ENCODE results near the gene SNX1. TPM values are rescaled to one million over a fixed set of nuclear protein-coding genes. Genes with fewer than 3 reads are reported as not detected.

Gene SNX1
- total and polyA plus RNA-seq, 2 of the 8 experiments (the other 6 are each of a cell fraction or from before 2014, with no cell fraction given), result 27.9 to 59.8 TPM

DNA sequence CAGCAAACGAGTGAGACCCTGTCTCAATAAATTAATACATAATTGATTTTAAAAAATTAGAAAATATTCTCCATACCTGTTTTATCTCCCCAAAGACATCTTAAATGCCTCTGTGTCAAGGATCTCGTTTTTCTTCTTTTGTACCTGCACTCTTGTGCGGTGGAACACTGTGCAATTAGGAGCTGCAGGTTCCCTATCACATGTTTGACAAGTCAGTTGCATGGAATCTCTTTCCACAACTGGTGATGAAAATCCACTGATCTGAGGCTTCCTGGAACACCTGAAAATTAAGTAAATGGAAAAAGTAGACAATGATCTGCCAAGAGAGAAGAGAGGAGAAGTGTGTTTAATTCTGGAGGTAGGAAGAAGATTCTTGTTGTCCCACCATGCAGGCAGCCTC, 52.8 kb downstream of the SNX1 start:
- ChIA-PET POLR2A (ENCODE audit: partially characterized antibody) (interaction anchor here (2.3 kb wide), 1 partner anchor 9 kb away, joined by 7 read pairs; no protein-coding TSS in a partner anchor), CTCF (ENCODE audit: partially characterized antibody) (interaction anchor here (0.7 to 2.6 kb wide), 5 partner anchors 11 to 884 kb away, joined by 3 to 10 read pairs (median 3); no protein-coding TSS in a partner anchor)
- H3K4ac ChIP-seq (replicated peaks; ENCODE audit: insufficient read length, low read depth, low read length), result no peak overlapping the region
- no peak overlapping the region for H2AK5ac ChIP-seq (ENCODE audit: low read depth, low read length)
- no peak overlapping the region for H3K56ac ChIP-seq (replicated peaks; ENCODE audit: insufficient read length, low read depth, low read length)
- no peaks in the 10 kb centered on the region for H3K9me3 ChIP-seq (ENCODE audit: insufficient read depth in 2 of 2, low read depth in 1 of 2, low read length in 1 of 2)
- WGBS, 2 experiments (ENCODE audit: extremely low coverage in 1 of 2, insufficient coverage in 1 of 2, insufficient read length in 1 of 2, insufficient replicate concordance in 2 of 2, low coverage in 1 of 2, low lambda C conversion rate in 2 of 2, missing lambda C conversion rate in 1 of 2), result 80% methylated on average over 3 of the region's 3 CpGs; no CpG with 5 or more reads in 1 of the 2 experiments
- H3K18ac ChIP-seq (ENCODE audit: extremely low read depth, low read length), result no peak overlapping the region
- H3K9ac ChIP-seq (replicated peaks in 1 of 4; ENCODE audit: extremely low read depth in 1 of 4, low read depth in 3 of 4, low read length in 3 of 4), result no peak overlapping the region
- FAIRE-seq (no peak), DNase-seq (ENCODE audit: low read depth in 1 of 2, low spot score in 2 of 2) (no peak)
- no peak overlapping the region for H2BK5ac ChIP-seq (ENCODE audit: low read depth, low read length)
- H2BK120ac ChIP-seq (replicated peaks; ENCODE audit: low read depth, low read length), result no peak overlapping the region
- H3K4me1 ChIP-seq (replicated peaks in 1 of 4; ENCODE audit: control insufficient read depth in 3 of 4, insufficient read depth in 4 of 4, low read length in 3 of 4), result peaks cover 0 to 8% (median 6%) of the 10 kb centered on the region in 4 experiments; a peak in 6 of 7 replicates
- H3K23ac ChIP-seq (ENCODE audit: insufficient read length), result no peak overlapping the region
- H3K27ac ChIP-seq (ENCODE audit: low read depth, low read length), result no peak overlapping the region
- no peak overlapping the region for H4K5ac ChIP-seq (ENCODE audit: insufficient read length, low read depth, low read length)
- H3K79me2 ChIP-seq (ENCODE audit: control insufficient read depth in 1 of 2, insufficient read depth in 2 of 2, low read length in 2 of 2), result no peaks in the 10 kb centered on the region
- H3K14ac ChIP-seq (ENCODE audit: insufficient read length), result no peak overlapping the region
- no peak overlapping the region for H4K8ac ChIP-seq (ENCODE audit: extremely low read depth, insufficient read depth, low read length)
- no peaks in the 10 kb centered on the region for H3K36me3 ChIP-seq (ENCODE audit: control insufficient read depth in 2 of 4, insufficient read depth in 4 of 4, low read length in 3 of 4)
- H3K79me1 ChIP-seq (ENCODE audit: low read depth, low read length), result no peaks in the 10 kb centered on the region
- no peak overlapping the region for H2BK12ac ChIP-seq (ENCODE audit: low read depth, low read length)
- H4K91ac ChIP-seq (replicated peaks; ENCODE audit: insufficient read length, low read length), result no peak overlapping the region
- H4K20me1 ChIP-seq (replicated peaks in 1 of 2; ENCODE audit: control insufficient read depth in 1 of 2, insufficient read depth in 2 of 2, low read length in 2 of 2), result peaks cover 2 to 3% of the 10 kb centered on the region in 2 experiments
- H2BK15ac ChIP-seq (ENCODE audit: low read length), result no peak overlapping the region
- H3K4me3 ChIP-seq (ENCODE audit: extremely low read depth in 1 of 4, insufficient read depth in 2 of 4, low read depth in 3 of 4, low read length in 4 of 4), result no peak overlapping the region
- H3K27me3 ChIP-seq (replicated peaks in 1 of 4; ENCODE audit: control insufficient read depth in 3 of 4, extremely low read depth in 1 of 4, insufficient read depth in 3 of 4, low read length in 3 of 4), result peaks cover 0 to 18% (median 14%) of the 10 kb centered on the region in 4 experiments; a peak in 5 of 7 replicates
- no peak overlapping the region for H3K4me2 ChIP-seq (ENCODE audit: insufficient read depth in 1 of 2, low read depth in 2 of 2, low read length in 2 of 2)
- no peak overlapping the region for H2AFZ ChIP-seq (ENCODE audit: low read length)
- H3K23me2 ChIP-seq (ENCODE audit: low read depth, low read length), result peaks cover 9% of the 10 kb centered on the region; the same call in 1 of the 2 replicates
- no peak overlapping the region for H2BK20ac ChIP-seq (ENCODE audit: low read length)
- no peak for TF ChIP-seq CREB1 (IDR thresholded peaks at IDR 0.05)
- no peak for TF ChIP-seq CHD1 (IDR thresholded peaks at IDR 0.05; ENCODE audit: low read depth, low read length)

All from H1 (cell line).